ENCODE measurements around the gene DHX32.

DNA sequence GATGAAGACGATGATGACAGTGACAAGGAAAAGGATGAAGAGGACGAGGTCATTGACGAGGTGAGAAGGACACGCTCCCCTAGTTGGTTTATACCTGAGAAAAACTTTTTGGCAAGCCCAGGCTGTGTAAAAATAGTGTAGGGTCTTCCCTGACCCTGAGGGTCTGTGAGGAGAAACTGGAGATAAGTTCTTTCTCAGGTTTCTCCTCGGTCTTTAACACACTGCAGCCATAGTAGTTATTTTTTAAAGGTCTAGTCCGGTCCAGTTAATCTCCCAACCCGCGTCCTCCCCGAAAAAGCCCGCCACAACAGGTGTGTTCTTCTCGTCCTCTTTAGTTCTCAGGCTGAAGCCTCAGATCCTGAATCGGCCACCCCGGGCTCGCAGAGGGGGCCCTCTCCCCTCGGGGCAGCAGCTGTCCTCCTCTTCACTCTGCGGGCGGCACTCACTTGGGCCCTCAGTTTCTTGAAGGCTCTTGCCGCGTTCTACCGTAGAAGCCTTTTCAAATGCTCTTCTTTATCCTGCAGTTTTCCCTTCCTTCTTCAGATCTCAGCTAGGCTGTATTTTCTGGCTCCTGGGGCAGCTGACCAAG lies 57.3 kb downstream of the DHX32 start:
- TF ChIP-seq CTCF (IDR thresholded peaks at IDR 0.05; ENCODE audit: low read depth, low read length) (no peak), EZH2phosphoT487 (IDR thresholded peaks at IDR 0.05; ENCODE audit: low read depth) (no peak)
